K562 (cell line): ENCODE results near the gene TTC13. TPM values are rescaled to one million over a fixed set of nuclear protein-coding genes. Genes with fewer than 3 reads are reported as not detected.

Experiments used
- ATAC-seq: fragments of 200-7000 bp; cut with Tn5 transposase; 3 replicates; pipeline ENCODE4 v1.9.1; 2020; ENCODE audit warnings: moderate library complexity
- BruUV-seq: library from RNA; stranded (reverse); fragments of 400-500 nt; replicated peaks from 2 replicates; lab custom pipeline; 2021; lab: Mats Ljungman, UMichigan
- CTCF ChIA-PET: fragments of 300-600 bp; formaldehyde crosslinking; extraction: SDS; loops from one replicate; lab custom pipeline; 2021; ENCODE audit warnings: low intra/inter-chr PET ratio; lab: Yijun Ruan, JAX
- POLR2A ChIA-PET: fragments of 300-600, 350-650 bp; sonication (Branson Sonifier 250); formaldehyde crosslinking; extraction: SDS; loops from one replicate; lab custom pipeline; 2021; ENCODE audit warnings: antibody characterized with exemption, inconsistent platforms; lab: Yijun Ruan, JAX
- DNase-seq, 4 experiments: peaks; one replicate each; pipeline versions ENCODE4 v3.0.0 to v3.0.0-alpha.2; 2011 to 2018; ENCODE audit warnings: low spot score in 3 of 4, mixed read lengths in 3 of 4; ENCODE audit errors: extremely low read depth in 1 of 4
- FAIRE-seq: peaks from 2 replicates; lab custom pipeline; 2011; peaks lifted over from hg19 to GRCh38; lab: Jason Lieb, UNC
- H2AFZ ChIP-seq: 2 replicates; pipeline ENCODE4 v1.6.0; 2011; ENCODE audit warnings: low read depth, low read length, control low read depth, inconsistent platforms
- H3K27ac ChIP-seq: fragments of 200-600 bp; 3 replicates; pipeline ENCODE4 v1.8.0; 2011; ENCODE audit warnings: low read depth, mild to moderate bottlenecking, control low read depth, inconsistent platforms, low read length, moderate library complexity, mixed read lengths; ENCODE audit errors: extremely low read depth
- H3K27me3 ChIP-seq, 2 experiments: fragments of 300-600 bp in 1 of 2; 2 replicates in 1 of 2; 3 replicates in 1 of 2; pipeline versions ENCODE4 v1.6.0 to v1.8.0; 2011; ENCODE audit warnings: inconsistent platforms in 2 of 2, low read length in 2 of 2, mild to moderate bottlenecking in 1 of 2, mixed read lengths in 1 of 2, moderate library complexity in 1 of 2; ENCODE audit not compliant: control insufficient read depth in 2 of 2, insufficient read depth in 2 of 2
- H3K36me3 ChIP-seq: fragments of 300-600 bp; 3 replicates; pipeline ENCODE4 v1.8.0; 2011; ENCODE audit warnings: mild to moderate bottlenecking, low read length, inconsistent platforms; ENCODE audit not compliant: control insufficient read depth, insufficient read depth
- H3K4me1 ChIP-seq, 2 experiments: fragments of 200-600 bp in 1 of 2; replicated peaks in 1 of 2; 2 replicates in 1 of 2; 3 replicates in 1 of 2; pipeline versions ENCODE4 v1.5.1 to v1.8.0; 2011; ENCODE audit warnings: inconsistent platforms in 2 of 2, low read length in 2 of 2, mild to moderate bottlenecking in 1 of 2, mixed read lengths in 1 of 2, moderate library complexity in 1 of 2; ENCODE audit not compliant: control insufficient read depth in 2 of 2, insufficient read depth in 2 of 2
- H3K4me2 ChIP-seq: 2 replicates; pipeline ENCODE4 v1.6.1; 2011; ENCODE audit warnings: low read length, control low read depth, inconsistent platforms, mixed read lengths; ENCODE audit not compliant: insufficient read depth
- H3K4me3 ChIP-seq: fragments of 200-600 bp; sonication (generic), shearing (Covaris generic); 2 replicates; pipeline ENCODE4 v1.5.1; 2016; ENCODE audit warnings: control low read depth, inconsistent platforms
- H3K79me2 ChIP-seq: fragments of 200-600 bp; 3 replicates; pipeline ENCODE4 v1.8.0; 2011; ENCODE audit warnings: low read length, inconsistent platforms; ENCODE audit not compliant: control insufficient read depth, insufficient read depth
- H3K9ac ChIP-seq, 2 experiments: 2 replicates each; pipeline versions ENCODE4 v1.6.0 to v1.6.1; 2011; ENCODE audit warnings: low read depth in 2 of 2, low read length in 2 of 2, control low read depth in 1 of 2, inconsistent platforms in 1 of 2, mild to moderate bottlenecking in 1 of 2, mixed read lengths in 1 of 2; ENCODE audit not compliant: insufficient read depth in 1 of 2
- H3K9me1 ChIP-seq: one replicate; pipeline ENCODE4 v1.6.0; 2011; ENCODE audit warnings: inconsistent platforms, mild to moderate bottlenecking, low read length, moderate library complexity; ENCODE audit not compliant: control insufficient read depth, insufficient read depth
- H3K9me3 ChIP-seq: replicated peaks from 2 replicates; pipeline ENCODE4 v1.5.1; 2011; ENCODE audit warnings: low read depth, low read length, inconsistent platforms; ENCODE audit not compliant: control insufficient read depth, insufficient read depth
- H4K20me1 ChIP-seq: replicated peaks from 2 replicates; pipeline ENCODE4 v1.6.1; 2011; ENCODE audit warnings: low read length, inconsistent platforms, mixed read lengths; ENCODE audit not compliant: control insufficient read depth, insufficient read depth
- BRD4 ChIP-seq: fragments of 200-600 bp; sonication (generic); IDR thresholded peaks from 2 replicates; pipeline ENCODE4 v1.6.1; 2017; ENCODE audit warnings: inconsistent platforms
- FOXA1 ChIP-seq: fragments of 450-650 bp; IDR thresholded peaks from 2 replicates; pipeline ENCODE4 v1.6.1; 2016; ENCODE audit warnings: mild to moderate bottlenecking, borderline replicate concordance
- GATAD2B ChIP-seq: fragments of 450-650 bp; IDR thresholded peaks from 2 replicates; pipeline ENCODE4 v1.6.1; 2017; ENCODE audit warnings: mild to moderate bottlenecking, borderline replicate concordance
- PHB2 ChIP-seq: fragments of 450-650 bp; IDR thresholded peaks from 2 replicates; pipeline ENCODE4 v1.6.1; 2017; ENCODE audit warnings: low read depth
- PML ChIP-seq: IDR thresholded peaks from 2 replicates; pipeline ENCODE4 v1.6.1; 2012; ENCODE audit warnings: low read length, inconsistent platforms
- SAFB ChIP-seq: fragments of 200-400 bp; formaldehyde crosslinking; IDR thresholded peaks from 2 replicates; pipeline ENCODE4 v1.6.1; 2017; ENCODE audit warnings: low read depth, low read length, borderline replicate concordance
- ZNF347 ChIP-seq: fragments of 450-650 bp; formaldehyde crosslinking; IDR thresholded peaks from 2 replicates; pipeline ENCODE4 v1.4.0; 2020; ENCODE audit warnings: low read depth, mild to moderate bottlenecking, moderate library complexity
- WGBS: fragments of 100-300 bp; shearing (Covaris generic); methylation state at CpG from one replicate; pipeline ENCODE4 v1.1.6; 2016; ENCODE audit warnings: low coverage, mixed read lengths; ENCODE audit not compliant: insufficient coverage; ENCODE audit errors: missing lambda C conversion rate; 5-methylcytosine and 5-hydroxymethylcytosine counted together
- in situ Hi-C: fragments of 300-500 bp; cut with MboI; formaldehyde crosslinking; loops from 4 replicates; pipeline ENCODE4 v1.15.0; 2018; ENCODE audit warnings: inconsistent platforms, mixed read lengths
- intact Hi-C: fragments of 100-400 bp; cut with micrococcal nuclease; formaldehyde crosslinking; loops from 2 replicates; pipeline ENCODE4 v1.14.2; 2022
- polyA plus RNA-seq, 8 experiments: library from polyadenylated mRNA; depleted of rRNA in 4 of 8; stranded (reverse) in 5 of 8; unstranded in 3 of 8; fragments of >200 nt; fragmentation: Nextera tagmentation in 2 of 8; fragmentation: Illumina TruSeq in 1 of 8; extraction: Ambion mirVana in 2 of 8; extraction: Trizol in 1 of 8; gene quantifications; 2 replicates each; pipeline versions ENCODE4 v1.2.1 to v1.2.3, GENCODE V29; 2011 to 2014; ENCODE audit warnings: inconsistent platforms in 1 of 8, missing spikeins in 1 of 8
- total RNA-seq, 7 experiments: library from RNA; depleted of rRNA in 6 of 7; stranded (reverse); fragments of >200 nt in 6 of 7; fragmentation: Illumina TruSeq in 2 of 7; extraction: Trizol in 2 of 7; gene quantifications; 2 replicates each; pipeline versions ENCODE4 v1.2.1 to v1.2.3, GENCODE V29; 2011 to 2021; ENCODE audit warnings: low replicate concordance in 1 of 7
- TF ChIP-seq, protein P1 (sequence below): fragments of 450-650 bp; formaldehyde crosslinking; IDR thresholded peaks from 2 replicates; pipeline ENCODE4 v1.4.0; 2020; ENCODE audit warnings: mild to moderate bottlenecking, mixed read lengths

TTC13 gene
- total and polyA plus RNA-seq, 9 of the 15 experiments (the other 6 are each of a cell fraction or from before 2014, with no cell fraction given) = 1.7 to 13.8 (median 9.6) TPM

DNA sequence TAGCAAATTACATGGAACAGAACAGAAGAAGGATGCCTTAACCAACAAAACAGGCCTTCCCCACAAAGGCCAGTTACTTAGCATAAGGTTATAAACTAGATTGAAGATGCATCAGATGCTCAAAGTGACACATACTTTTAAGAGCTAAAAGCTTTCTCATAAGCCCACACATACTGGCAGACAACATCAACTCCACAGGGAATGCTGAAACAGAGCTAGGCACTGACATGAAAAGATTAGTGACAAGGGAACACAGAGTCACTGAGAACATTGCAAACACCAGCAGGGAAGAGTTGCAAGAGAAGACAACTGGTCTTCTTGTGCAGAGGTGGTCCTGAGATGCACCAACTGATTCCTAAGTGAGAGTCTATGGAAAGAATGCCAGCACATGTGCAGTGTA, 6.9 kb downstream of the TTC13 start:
- H3K4me2 ChIP-seq = no peak overlapping the region
- H3K4me1 ChIP-seq = peaks cover 0 to under 1% of the 10 kb centered on the region in 2 experiments; a peak in 2 of 5 replicates
- TF ChIP-seq SAFB = no peak
- no peak for TF ChIP-seq ZNF347 (CRISPR knock-in tag)
- no peak for TF ChIP-seq PHB2
- no peak for TF ChIP-seq PML
- TF ChIP-seq GATAD2B = no peak
- TF ChIP-seq FOXA1 = no peak
- FAIRE-seq (no peak), DNase-seq (no peak), ATAC-seq (no peak)
- no peaks in the 10 kb centered on the region for H3K9me1 ChIP-seq
- no peak overlapping the region for H3K27ac ChIP-seq
- ChIA-PET POLR2A (interaction anchor here (0.6 to 2.4 kb wide), 4 partner anchors 8 to 1341 kb away, joined by 3 to 15 read pairs (median 4); no protein-coding TSS in a partner anchor), CTCF (no interaction called here)
- no peak overlapping the region for H3K4me3 ChIP-seq
- no peaks in the 10 kb centered on the region; the same call in 1 of the 2 replicates for H3K9me3 ChIP-seq
- peaks cover 5% of the 10 kb centered on the region for H4K20me1 ChIP-seq
- H3K36me3 ChIP-seq = peaks cover 12% of the 10 kb centered on the region; the same call in 2 of the 3 replicates
- intact Hi-C loops = no loop called here
- in situ Hi-C loops = no loop called here
- no peak overlapping the region for H3K9ac ChIP-seq
- H3K27me3 ChIP-seq = no peaks in the 10 kb centered on the region
- H2AFZ ChIP-seq = no peak overlapping the region
- peaks cover 3% of the 10 kb centered on the region; the same call in 2 of the 3 replicates for H3K79me2 ChIP-seq
- no TSS peak for BruUV-seq

DNA sequence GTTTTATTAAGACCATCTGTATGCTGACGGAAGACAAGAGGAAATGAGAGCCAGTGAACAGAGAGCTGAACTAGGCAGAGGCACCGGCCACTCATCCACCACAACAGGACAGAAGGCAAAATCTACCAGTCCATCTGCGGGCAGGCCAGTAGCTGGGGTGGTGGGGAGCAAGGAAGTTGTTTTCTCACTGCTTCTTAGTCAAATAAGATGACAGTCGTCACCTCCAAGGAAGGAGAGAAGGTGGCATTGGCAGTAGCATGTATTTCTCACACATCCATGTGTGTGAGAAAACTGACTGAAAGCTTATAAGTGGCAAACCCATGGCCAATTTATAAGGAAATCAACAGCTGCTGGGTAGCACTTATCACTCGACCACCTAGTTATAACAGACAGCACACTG, 8.2 kb downstream of the TTC13 start:
- TF ChIP-seq SAFB (no peak), BRD4 (no peak)
- TF ChIP-seq, protein P1, sequence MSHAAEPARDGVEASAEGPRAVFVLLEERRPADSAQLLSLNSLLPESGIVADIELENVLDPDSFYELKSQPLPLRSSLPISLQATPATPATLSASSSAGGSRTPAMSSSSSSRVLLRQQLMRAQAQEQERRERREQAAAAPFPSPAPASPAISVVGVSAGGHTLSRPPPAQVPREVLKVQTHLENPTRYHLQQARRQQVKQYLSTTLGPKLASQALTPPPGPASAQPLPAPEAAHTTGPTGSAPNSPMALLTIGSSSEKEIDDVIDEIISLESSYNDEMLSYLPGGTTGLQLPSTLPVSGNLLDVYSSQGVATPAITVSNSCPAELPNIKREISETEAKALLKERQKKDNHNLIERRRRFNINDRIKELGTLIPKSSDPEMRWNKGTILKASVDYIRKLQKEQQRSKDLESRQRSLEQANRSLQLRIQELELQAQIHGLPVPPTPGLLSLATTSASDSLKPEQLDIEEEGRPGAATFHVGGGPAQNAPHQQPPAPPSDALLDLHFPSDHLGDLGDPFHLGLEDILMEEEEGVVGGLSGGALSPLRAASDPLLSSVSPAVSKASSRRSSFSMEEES (CRISPR knock-in tag) = no peak
- TF ChIP-seq, all 486 proteins: peak for 0
- Histone ChIP-seq H3K9ac (no peak overlapping the region), H3K4me1 (no peaks in the 10 kb centered on the region), H3K27ac (no peak overlapping the region), H3K36me3 (no peaks in the 10 kb centered on the region; the same call in 2 of the 3 replicates), H4K20me1 (peaks cover 5% of the 10 kb centered on the region), H3K9me3 (no peaks in the 10 kb centered on the region; the same call in 1 of the 2 replicates), H3K27me3 (no peaks in the 10 kb centered on the region), H3K4me2 (no peak overlapping the region), H3K79me2 (no peaks in the 10 kb centered on the region), H3K4me3 (no peak overlapping the region), H3K9me1 (no peaks in the 10 kb centered on the region), H2AFZ (no peak overlapping the region)
- in situ Hi-C loops = no loop called here
- WGBS = 59% methylated on average over 5 of the region's 5 CpGs
- FAIRE-seq (no peak), ATAC-seq (no peak), DNase-seq (no peak)
- no TSS peak for BruUV-seq
- ChIA-PET POLR2A (interaction anchor here (0.6 to 0.9 kb wide), 2 partner anchors 36 to 895 kb away, joined by 3 read pairs; no protein-coding TSS in a partner anchor), CTCF (no interaction called here)
- intact Hi-C loops = no loop called here
